Hepatocyte (in vitro differentiated cells): ENCODE results near the gene SIRT5. TPM values are rescaled to one million over a fixed set of nuclear protein-coding genes. Genes with fewer than 3 reads are reported as not detected.

Experiments used
- DNase-seq: peaks from one replicate; pipeline ENCODE4 v3.0.0-alpha.2; 2016; ENCODE audit warnings: low spot score
- H2AFZ ChIP-seq: fragments of 200-600 bp; sonication (generic); 2 replicates; pipeline ENCODE4 v1.6.0; 2016; ENCODE audit warnings: antibody characterized with exemption, mild to moderate bottlenecking
- H3K27ac ChIP-seq: fragments of 200-600 bp; sonication (generic); 2 replicates; pipeline ENCODE4 v1.5.1; 2016; ENCODE audit warnings: mild to moderate bottlenecking
- H3K27me3 ChIP-seq: fragments of 200-600 bp; sonication (generic); 2 replicates; pipeline ENCODE4 v1.6.1; 2016
- H3K36me3 ChIP-seq: fragments of 200-600 bp; sonication (generic); replicated peaks from 2 replicates; pipeline ENCODE4 v1.5.1; 2016; ENCODE audit warnings: low read depth; ENCODE audit not compliant: insufficient read depth
- H3K4me1 ChIP-seq: fragments of 200-600 bp; sonication (generic); 2 replicates; pipeline ENCODE4 v1.5.1; 2016; ENCODE audit warnings: mild to moderate bottlenecking, moderate library complexity; ENCODE audit not compliant: insufficient read depth
- H3K4me2 ChIP-seq: fragments of 200-600 bp; sonication (generic); 2 replicates; pipeline ENCODE4 v1.6.0; 2016
- H3K4me3 ChIP-seq: fragments of 200-600 bp; sonication (generic); 2 replicates; pipeline ENCODE4 v1.5.1; 2016; ENCODE audit warnings: mild to moderate bottlenecking
- H3K79me2 ChIP-seq: fragments of 200-600 bp; sonication (generic); 2 replicates; pipeline ENCODE4 v1.6.0; 2017; ENCODE audit warnings: mild to moderate bottlenecking
- H3K9me2 ChIP-seq: fragments of 200-600 bp; sonication (generic); replicated peaks from 2 replicates; pipeline ENCODE4 v1.6.0; 2017; ENCODE audit warnings: mild to moderate bottlenecking; ENCODE audit not compliant: insufficient read depth
- H3K9me3 ChIP-seq: fragments of 200-600 bp; sonication (generic); 2 replicates; pipeline ENCODE4 v1.5.1; 2016; ENCODE audit warnings: low read depth, mild to moderate bottlenecking
- H4K20me1 ChIP-seq: fragments of 200-600 bp; sonication (generic); 2 replicates; pipeline ENCODE4 v1.6.0; 2016; ENCODE audit warnings: mild to moderate bottlenecking; ENCODE audit not compliant: insufficient read depth, poor library complexity, severe bottlenecking
- CTCF ChIP-seq: fragments of 200-600 bp; sonication (generic); IDR thresholded peaks from 2 replicates; pipeline ENCODE4 v1.5.1; 2016; ENCODE audit warnings: antibody characterized with exemption, mild to moderate bottlenecking; ENCODE audit not compliant: poor library complexity
- EZH2 ChIP-seq: fragments of 200-600 bp; sonication (generic); IDR thresholded peaks from 2 replicates; pipeline ENCODE4 v1.6.1; 2016; ENCODE audit warnings: antibody characterized with exemption, mild to moderate bottlenecking, borderline replicate concordance
- EZH2phosphoT487 ChIP-seq: fragments of 200-600 bp; sonication (generic); IDR thresholded peaks from one replicate; pipeline ENCODE4 v1.6.1; 2018; ENCODE audit warnings: antibody characterized with exemption, mild to moderate bottlenecking, low read depth, moderate library complexity; ENCODE audit not compliant: unreplicated experiment, severe bottlenecking
- WGBS: methylation state at CpG from one replicate; pipeline ENCODE4 v1.1.6; 2016; ENCODE audit warnings: low lambda C conversion rate; ENCODE audit errors: missing lambda C conversion rate; 5-methylcytosine and 5-hydroxymethylcytosine counted together
- polyA plus RNA-seq: library from polyadenylated mRNA; unstranded; fragments of >200 nt; fragmentation: Nextera tagmentation; extraction: Ambion mirVana; gene quantifications from 2 replicates; pipeline ENCODE4 v1.2.1, GENCODE V29; 2016
- total RNA-seq: library from RNA; depleted of rRNA; stranded (reverse); fragments of >200 nt; gene quantifications from 2 replicates; pipeline ENCODE4 v1.2.3, GENCODE V29; 2014

Gene SIRT5
- total and polyA plus RNA-seq, 2 experiments from 2014 or later, result 8.6 to 12.9 TPM

GRCh38 chr6:13638014-13638413 lies 63.6 kb downstream of the SIRT5 start:
- no peak for DNase-seq
- no peaks in the 10 kb centered on the region for H3K27me3 ChIP-seq
- no peaks in the 10 kb centered on the region for H3K9me2 ChIP-seq
- H3K36me3 ChIP-seq, result no peaks in the 10 kb centered on the region
- no peak for TF ChIP-seq EZH2phosphoT487
- TF ChIP-seq CTCF, result no peak
- TF ChIP-seq EZH2, result no peak
- H2AFZ ChIP-seq, result no peak overlapping the region
- H3K4me3 ChIP-seq, result no peak overlapping the region
- no peaks in the 10 kb centered on the region for H3K4me1 ChIP-seq
- no peaks in the 10 kb centered on the region for H3K9me3 ChIP-seq
- no peaks in the 10 kb centered on the region for H4K20me1 ChIP-seq
- WGBS, result 94% methylated on average over 1 of the region's 1 CpG
- H3K79me2 ChIP-seq, result no peaks in the 10 kb centered on the region
- no peak overlapping the region for H3K4me2 ChIP-seq
- no peak overlapping the region for H3K27ac ChIP-seq

GRCh38 chr6:13638626-13639025 lies 64.2 kb downstream of the SIRT5 start:
- Histone ChIP-seq H3K79me2 (no peaks in the 10 kb centered on the region), H3K27me3 (no peaks in the 10 kb centered on the region), H2AFZ (no peak overlapping the region), H3K4me1 (no peaks in the 10 kb centered on the region), H3K36me3 (no peaks in the 10 kb centered on the region), H3K4me2 (no peak overlapping the region), H3K9me3 (no peaks in the 10 kb centered on the region), H3K27ac (no peak overlapping the region), H3K4me3 (no peak overlapping the region), H4K20me1 (no peaks in the 10 kb centered on the region), H3K9me2 (no peaks in the 10 kb centered on the region)
- DNase-seq, result no peak
- WGBS, result 92% methylated on average over 4 of the region's 4 CpGs
- no peak for TF ChIP-seq EZH2
- TF ChIP-seq CTCF, result no peak
- TF ChIP-seq EZH2phosphoT487, result no peak

GRCh38 chr6:13641315-13641714 lies 66.9 kb downstream of the SIRT5 start:
- Histone ChIP-seq H3K27ac (no peak overlapping the region), H3K27me3 (no peaks in the 10 kb centered on the region), H3K9me3 (no peaks in the 10 kb centered on the region), H3K4me3 (no peak overlapping the region), H3K79me2 (no peaks in the 10 kb centered on the region), H3K4me2 (no peak overlapping the region), H3K4me1 (no peaks in the 10 kb centered on the region), H3K36me3 (no peaks in the 10 kb centered on the region), H4K20me1 (no peaks in the 10 kb centered on the region), H2AFZ (no peak overlapping the region), H3K9me2 (no peaks in the 10 kb centered on the region)
- TF ChIP-seq EZH2phosphoT487, result no peak
- TF ChIP-seq CTCF, result no peak
- TF ChIP-seq EZH2, result no peak
- WGBS, result 90% methylated on average over 5 of the region's 5 CpGs
- no peak for DNase-seq

GRCh38 chr6:13643125-13643524 lies 68.7 kb downstream of the SIRT5 start:
- H3K4me2 ChIP-seq, result no peak overlapping the region
- no peak overlapping the region for H3K27ac ChIP-seq
- H3K9me2 ChIP-seq, result no peaks in the 10 kb centered on the region
- H3K27me3 ChIP-seq, result no peaks in the 10 kb centered on the region
- H3K79me2 ChIP-seq, result no peaks in the 10 kb centered on the region
- H3K4me3 ChIP-seq, result no peak overlapping the region
- TF ChIP-seq EZH2, result no peak
- TF ChIP-seq CTCF, result no peak
- no peak for TF ChIP-seq EZH2phosphoT487
- 91% methylated on average over 3 of the region's 3 CpGs for WGBS
- H3K36me3 ChIP-seq, result no peaks in the 10 kb centered on the region
- no peaks in the 10 kb centered on the region for H3K4me1 ChIP-seq
- DNase-seq, result no peak
- no peaks in the 10 kb centered on the region for H3K9me3 ChIP-seq
- H4K20me1 ChIP-seq, result no peaks in the 10 kb centered on the region
- no peak overlapping the region for H2AFZ ChIP-seq
